ENCODE measurements around the gene METTL4. TPM values are rescaled to one million over a fixed set of nuclear protein-coding genes. Genes with fewer than 3 reads are reported as not detected.
A peak's percentile ranks its signal among the peaks of the same experiment; 100 is the strongest.

METTL4 gene
- total and polyA plus RNA-seq, 9 of the 15 experiments (the other 6 are each of a cell fraction or from before 2014, with no cell fraction given): 7.9 to 32.8 (median 22.1) TPM

GRCh38 chr18:2570772-2571199 is 519 bp downstream of the METTL4 start (continued):
- TF ChIP-seq MLX (CRISPR knock-in tag; conservative IDR thresholded peaks at IDR 0.05) (0 out of 4 replicates have a peak, but pooled peaks of 1 of the 2 experiments have one; percentile 7), ZNF184 (CRISPR knock-in tag; IDR thresholded peaks at IDR 0.05) (no peak), ZNF217 (CRISPR knock-in tag; IDR thresholded peaks at IDR 0.05) (no peak), TBP (optimal IDR thresholded peaks at IDR 0.05; ENCODE audit: low read depth, low read length) (peak; percentile 11), TAF15 (IDR thresholded peaks at IDR 0.05; ENCODE audit: low read depth, low read length) (no peak), KAT7 (CRISPR knock-in tag; IDR thresholded peaks at IDR 0.05; ENCODE audit: borderline replicate concordance) (no peak; the same call in 1 of the 2 replicates), HES1 (IDR thresholded peaks at IDR 0.05; ENCODE audit: low read depth) (0 out of 2 replicates have a peak, but pooled peaks have one; percentile 35), LARP7 (IDR thresholded peaks at IDR 0.05) (peak; percentile 69; the same call in 1 of the 2 replicates), SREBF2 (CRISPR knock-in tag; IDR thresholded peaks at IDR 0.05) (no peak), ZNF445 (CRISPR knock-in tag; IDR thresholded peaks at IDR 0.05; ENCODE audit: low read depth) (no peak), TEAD1 (CRISPR knock-in tag; IDR thresholded peaks at IDR 0.05) (no peak), PATZ1 (CRISPR knock-in tag; IDR thresholded peaks at IDR 0.05; ENCODE audit: borderline replicate concordance) (0 out of 2 replicates have a peak, but pooled peaks have one; percentile 60), TSHZ1 (CRISPR knock-in tag; IDR thresholded peaks at IDR 0.05) (no peak), MEIS2 (IDR thresholded peaks at IDR 0.05; ENCODE audit: partially characterized antibody) (peak; percentile 70), ETV5 (CRISPR knock-in tag; IDR thresholded peaks at IDR 0.05; ENCODE audit: low read depth) (no peak), COPS2 (conservative IDR thresholded peaks at IDR 0.05) (no peak), POU5F1 (IDR thresholded peaks at IDR 0.05; ENCODE audit: borderline replicate concordance, low read depth, low read length, partially characterized antibody) (no peak)
- TF ChIP-seq, protein P1, sequence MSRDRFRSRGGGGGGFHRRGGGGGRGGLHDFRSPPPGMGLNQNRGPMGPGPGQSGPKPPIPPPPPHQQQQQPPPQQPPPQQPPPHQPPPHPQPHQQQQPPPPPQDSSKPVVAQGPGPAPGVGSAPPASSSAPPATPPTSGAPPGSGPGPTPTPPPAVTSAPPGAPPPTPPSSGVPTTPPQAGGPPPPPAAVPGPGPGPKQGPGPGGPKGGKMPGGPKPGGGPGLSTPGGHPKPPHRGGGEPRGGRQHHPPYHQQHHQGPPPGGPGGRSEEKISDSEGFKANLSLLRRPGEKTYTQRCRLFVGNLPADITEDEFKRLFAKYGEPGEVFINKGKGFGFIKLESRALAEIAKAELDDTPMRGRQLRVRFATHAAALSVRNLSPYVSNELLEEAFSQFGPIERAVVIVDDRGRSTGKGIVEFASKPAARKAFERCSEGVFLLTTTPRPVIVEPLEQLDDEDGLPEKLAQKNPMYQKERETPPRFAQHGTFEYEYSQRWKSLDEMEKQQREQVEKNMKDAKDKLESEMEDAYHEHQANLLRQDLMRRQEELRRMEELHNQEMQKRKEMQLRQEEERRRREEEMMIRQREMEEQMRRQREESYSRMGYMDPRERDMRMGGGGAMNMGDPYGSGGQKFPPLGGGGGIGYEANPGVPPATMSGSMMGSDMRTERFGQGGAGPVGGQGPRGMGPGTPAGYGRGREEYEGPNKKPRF (IDR thresholded peaks at IDR 0.05; ENCODE audit: low read depth, low read length): no peak

Measured in K562 (cell line).